K562 (cell line): ENCODE measurements around the gene ALG12. TPM values are rescaled to one million over a fixed set of nuclear protein-coding genes. Genes with fewer than 3 reads are reported as not detected.

Source experiments
- CBX8 ChIP-seq: fragments of 200-600 bp; sonication (generic); IDR thresholded peaks from 2 replicates; pipeline ENCODE4 v1.6.1; 2012; ENCODE audit warnings: borderline replicate concordance, mixed run types, low read depth, mild to moderate bottlenecking, moderate library complexity, mixed read lengths, low read length, control low read depth, inconsistent platforms; ENCODE audit not compliant: poor library complexity, severe bottlenecking; ENCODE audit errors: extremely low read depth
- CTBP1 ChIP-seq: fragments of 450-650 bp; IDR thresholded peaks from 2 replicates; pipeline ENCODE4 v1.6.1; 2016; ENCODE audit warnings: borderline replicate concordance
- EP400 ChIP-seq: fragments of 450-650 bp; IDR thresholded peaks from 2 replicates; pipeline ENCODE4 v1.6.1; 2017; ENCODE audit warnings: antibody characterized with exemption, mild to moderate bottlenecking, moderate library complexity
- GABPA ChIP-seq: fragments of 200-800 bp; sonication (Bioruptor generic); conservative IDR thresholded peaks from 2 replicates; pipeline ENCODE4 v1.6.1; 2016; ENCODE audit warnings: low read depth, missing genetic modification characterization, missing compliant biosample characterization
- HDAC3 ChIP-seq: fragments of 450-650 bp; IDR thresholded peaks from 2 replicates; pipeline ENCODE4 v1.6.1; 2018; ENCODE audit warnings: borderline replicate concordance, mild to moderate bottlenecking, moderate library complexity; ENCODE audit not compliant: partially characterized antibody
- KDM5B ChIP-seq: fragments of 200-600 bp; sonication (generic); IDR thresholded peaks from 2 replicates; pipeline ENCODE4 v1.6.1; 2012; ENCODE audit warnings: low read depth, mild to moderate bottlenecking, moderate library complexity, low read length, control low read depth, inconsistent platforms; ENCODE audit not compliant: insufficient replicate concordance
- PHTF2 ChIP-seq: fragments of 250-450 bp; sonication (Bioruptor Pico); IDR thresholded peaks from 2 replicates; pipeline ENCODE4 v1.5.0; 2021; ENCODE audit warnings: mild to moderate bottlenecking
- SAP30 ChIP-seq: fragments of 200-600 bp; sonication (generic); IDR thresholded peaks from 2 replicates; pipeline ENCODE4 v1.6.1; 2012; ENCODE audit warnings: borderline replicate concordance, low read depth, mild to moderate bottlenecking, moderate library complexity, low read length, control low read depth, inconsistent platforms; ENCODE audit not compliant: insufficient read depth, poor library complexity, severe bottlenecking
- SIN3A ChIP-seq, 2 experiments: fragments of 150-350 bp in 1 of 2; IDR thresholded peaks; 2 replicates each; pipeline ENCODE4 v1.6.1; 2011 to 2016; ENCODE audit warnings: borderline replicate concordance in 2 of 2, low read depth in 2 of 2, low read length in 2 of 2, mild to moderate bottlenecking in 2 of 2, moderate library complexity in 2 of 2; ENCODE audit not compliant: control insufficient read depth in 1 of 2
- SMAD4 ChIP-seq: fragments of 250-450 bp; sonication (Bioruptor Pico); conservative IDR thresholded peaks from 2 replicates; pipeline ENCODE4 v1.8.0; 2021; ENCODE audit warnings: inconsistent platforms, mild to moderate bottlenecking, moderate library complexity
- SMARCA5 ChIP-seq: fragments of 450-650 bp; IDR thresholded peaks from 2 replicates; pipeline ENCODE4 v1.6.1; 2016
- SP1 ChIP-seq: sonication (generic); formaldehyde crosslinking; IDR thresholded peaks from 2 replicates; pipeline ENCODE4 v1.8.1; 2022; ENCODE audit warnings: mild to moderate bottlenecking, missing genetic modification reagents
- ZBTB11 ChIP-seq, 3 experiments: fragments of 200-800 bp in 1 of 3; fragments of 250-450 bp in 1 of 3; fragments of 450-650 bp in 1 of 3; sonication (Bioruptor Pico) in 1 of 3; sonication (Bioruptor generic) in 1 of 3; formaldehyde crosslinking in 1 of 3; IDR thresholded peaks; 2 replicates each; pipeline versions ENCODE4 v1.6.1 to v1.8.0; 2016 to 2022; ENCODE audit warnings: mild to moderate bottlenecking in 2 of 3, missing genetic modification characterization in 2 of 3, missing compliant biosample characterization in 1 of 3, moderate library complexity in 1 of 3
- polyA plus RNA-seq, 8 experiments: library from polyadenylated mRNA; depleted of rRNA in 4 of 8; stranded (reverse) in 5 of 8; unstranded in 3 of 8; fragments of >200 nt; fragmentation: Nextera tagmentation in 2 of 8; fragmentation: Illumina TruSeq in 1 of 8; extraction: Ambion mirVana in 2 of 8; extraction: Trizol in 1 of 8; gene quantifications; 2 replicates each; pipeline versions ENCODE4 v1.2.1 to v1.2.3, GENCODE V29; 2011 to 2014; ENCODE audit warnings: inconsistent platforms in 1 of 8, missing spikeins in 1 of 8
- total RNA-seq, 7 experiments: library from RNA; depleted of rRNA in 6 of 7; stranded (reverse); fragments of >200 nt in 6 of 7; fragmentation: Illumina TruSeq in 2 of 7; extraction: Trizol in 2 of 7; gene quantifications; 2 replicates each; pipeline versions ENCODE4 v1.2.1 to v1.2.3, GENCODE V29; 2011 to 2021; ENCODE audit warnings: low replicate concordance in 1 of 7
- TF ChIP-seq, protein P1 (sequence below): fragments of 450-650 bp; formaldehyde crosslinking; IDR thresholded peaks from 2 replicates; pipeline ENCODE4 v1.4.0; 2020; ENCODE audit warnings: mild to moderate bottlenecking, moderate library complexity
- TF ChIP-seq, protein P2 (sequence below): fragments of 250-450 bp; sonication (Bioruptor Pico); IDR thresholded peaks from 2 replicates; pipeline ENCODE4 v1.9.0; 2021; ENCODE audit warnings: mild to moderate bottlenecking, inconsistent platforms
- TF ChIP-seq, protein P3 (sequence below): sonication (generic); formaldehyde crosslinking; IDR thresholded peaks from 2 replicates; pipeline ENCODE4 v1.9.0; 2022; ENCODE audit warnings: mild to moderate bottlenecking, missing genetic modification reagents

The ALG12 gene
- total and polyA plus RNA-seq, 9 of the 15 experiments (the other 6 are each of a cell fraction or from before 2014, with no cell fraction given), result 0.20 to 8.5 (median 3.4) TPM

DNA sequence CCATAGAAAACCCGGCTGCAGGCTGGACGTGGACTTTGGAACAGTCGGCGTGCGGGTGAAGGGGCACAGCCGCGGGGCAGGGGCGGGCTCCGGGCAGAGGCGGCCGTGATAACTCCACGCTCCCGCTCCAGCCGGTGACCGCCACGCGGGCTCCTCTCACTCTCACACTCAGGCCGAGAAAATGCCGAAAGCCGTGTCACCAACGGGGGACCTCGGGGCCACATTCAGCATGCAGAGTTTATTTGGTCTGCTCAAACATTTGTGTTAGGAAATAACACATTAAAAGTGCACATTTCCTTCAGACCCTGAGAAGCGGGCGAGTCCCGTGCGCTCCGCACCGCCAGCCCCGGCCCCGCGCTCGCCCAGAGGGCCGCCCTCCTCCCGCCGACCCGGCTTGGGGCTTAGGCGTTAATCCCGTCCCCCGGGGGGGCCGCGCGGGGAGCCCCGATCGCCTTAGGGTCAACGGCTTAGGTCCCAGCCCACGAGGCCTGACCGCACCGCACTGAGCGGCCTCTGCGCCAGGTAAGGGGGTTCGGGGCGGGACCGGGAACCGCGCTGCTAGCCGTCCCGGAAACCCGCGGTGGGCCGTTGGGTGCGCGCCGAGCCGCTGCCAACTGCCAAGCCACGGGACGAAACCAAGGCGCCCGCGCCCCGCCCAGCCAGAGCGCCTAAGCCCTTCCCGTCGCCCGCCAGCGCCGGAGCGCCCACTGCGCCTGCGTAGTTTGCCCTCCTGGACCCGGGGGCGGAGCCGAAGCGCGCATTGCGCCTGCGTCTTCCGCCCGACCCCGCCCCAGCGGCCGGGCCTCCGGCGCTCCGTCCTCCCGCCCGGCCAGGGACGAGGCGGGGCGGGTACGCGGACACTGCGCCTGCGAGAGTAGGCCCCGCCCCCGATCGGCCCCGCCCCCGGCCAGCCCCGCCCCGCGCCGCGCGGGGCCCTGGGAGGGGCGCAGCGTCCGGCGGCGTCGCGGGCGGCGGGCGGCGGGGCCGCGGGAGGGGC, 65.0 kb downstream of the ALG12 start, which contains the start of gene ZBED4 (continued):
- TF ChIP-seq ZBTB11 (CRISPR knock-in tag; IDR thresholded peaks at IDR 0.05), result no peak
- 0 out of 4 replicates have a peak, but pooled peaks of 1 of the 2 experiments have one; percentile 20 for TF ChIP-seq SIN3A (IDR thresholded peaks at IDR 0.05; ENCODE audit: borderline replicate concordance in 2 of 2, control insufficient read depth in 1 of 2, low read depth in 2 of 2, low read length in 2 of 2)
- peak; percentile 53; the same call in 1 of the 2 replicates for TF ChIP-seq SP1
- peak; percentile 79 for TF ChIP-seq KDM5B
- TF ChIP-seq, protein P1, sequence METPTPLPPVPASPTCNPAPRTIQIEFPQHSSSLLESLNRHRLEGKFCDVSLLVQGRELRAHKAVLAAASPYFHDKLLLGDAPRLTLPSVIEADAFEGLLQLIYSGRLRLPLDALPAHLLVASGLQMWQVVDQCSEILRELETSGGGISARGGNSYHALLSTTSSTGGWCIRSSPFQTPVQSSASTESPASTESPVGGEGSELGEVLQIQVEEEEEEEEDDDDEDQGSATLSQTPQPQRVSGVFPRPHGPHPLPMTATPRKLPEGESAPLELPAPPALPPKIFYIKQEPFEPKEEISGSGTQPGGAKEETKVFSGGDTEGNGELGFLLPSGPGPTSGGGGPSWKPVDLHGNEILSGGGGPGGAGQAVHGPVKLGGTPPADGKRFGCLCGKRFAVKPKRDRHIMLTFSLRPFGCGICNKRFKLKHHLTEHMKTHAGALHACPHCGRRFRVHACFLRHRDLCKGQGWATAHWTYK (CRISPR knock-in tag), result 0 out of 2 replicates have a peak, but pooled peaks have one; percentile 47
- TF ChIP-seq SAP30, result no peak
- TF ChIP-seq SMARCA5, result no peak
- TF ChIP-seq, protein P2, sequence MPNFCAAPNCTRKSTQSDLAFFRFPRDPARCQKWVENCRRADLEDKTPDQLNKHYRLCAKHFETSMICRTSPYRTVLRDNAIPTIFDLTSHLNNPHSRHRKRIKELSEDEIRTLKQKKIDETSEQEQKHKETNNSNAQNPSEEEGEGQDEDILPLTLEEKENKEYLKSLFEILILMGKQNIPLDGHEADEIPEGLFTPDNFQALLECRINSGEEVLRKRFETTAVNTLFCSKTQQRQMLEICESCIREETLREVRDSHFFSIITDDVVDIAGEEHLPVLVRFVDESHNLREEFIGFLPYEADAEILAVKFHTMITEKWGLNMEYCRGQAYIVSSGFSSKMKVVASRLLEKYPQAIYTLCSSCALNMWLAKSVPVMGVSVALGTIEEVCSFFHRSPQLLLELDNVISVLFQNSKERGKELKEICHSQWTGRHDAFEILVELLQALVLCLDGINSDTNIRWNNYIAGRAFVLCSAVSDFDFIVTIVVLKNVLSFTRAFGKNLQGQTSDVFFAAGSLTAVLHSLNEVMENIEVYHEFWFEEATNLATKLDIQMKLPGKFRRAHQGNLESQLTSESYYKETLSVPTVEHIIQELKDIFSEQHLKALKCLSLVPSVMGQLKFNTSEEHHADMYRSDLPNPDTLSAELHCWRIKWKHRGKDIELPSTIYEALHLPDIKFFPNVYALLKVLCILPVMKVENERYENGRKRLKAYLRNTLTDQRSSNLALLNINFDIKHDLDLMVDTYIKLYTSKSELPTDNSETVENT (CRISPR knock-in tag), result peak; percentile 39; the same call in 1 of the 2 replicates
- peak; percentile 64 for TF ChIP-seq SMAD4 (CRISPR knock-in tag)
- peak; percentile 67; the same call in 1 of the 2 replicates for TF ChIP-seq EP400
- TF ChIP-seq CBX8, result no peak
- TF ChIP-seq CTBP1, result peak; percentile 78
- no peak for TF ChIP-seq PHTF2 (CRISPR knock-in tag)
- TF ChIP-seq GABPA (tag), result no peak
- no peak for TF ChIP-seq HDAC3
- TF ChIP-seq, protein P3, sequence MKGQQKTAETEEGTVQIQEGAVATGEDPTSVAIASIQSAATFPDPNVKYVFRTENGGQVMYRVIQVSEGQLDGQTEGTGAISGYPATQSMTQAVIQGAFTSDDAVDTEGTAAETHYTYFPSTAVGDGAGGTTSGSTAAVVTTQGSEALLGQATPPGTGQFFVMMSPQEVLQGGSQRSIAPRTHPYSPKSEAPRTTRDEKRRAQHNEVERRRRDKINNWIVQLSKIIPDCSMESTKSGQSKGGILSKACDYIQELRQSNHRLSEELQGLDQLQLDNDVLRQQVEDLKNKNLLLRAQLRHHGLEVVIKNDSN (CRISPR knock-in tag), result no peak
